ENCODE measurements around the gene KCNK17. TPM values are rescaled to one million over a fixed set of nuclear protein-coding genes. Genes with fewer than 3 reads are reported as not detected.

KCNK17 gene
- total RNA-seq, 2 donors from 2014 or later, result not detected

- ATAC-seq (no peak), DNase-seq (ENCODE audit: low spot score) (no peak)
- Mint-ChIP-seq H3K27ac (peak overlapping the region in 1 of 2 donors; percentile 59), H3K9me3 (no peaks in the 10 kb centered on the region), H3K27me3 (no peaks in the 10 kb centered on the region), H3K4me1 (ENCODE audit: low read depth in 2 of 2) (peaks cover 9 to 25% of the 10 kb centered on the region in 2 donors), H3K36me3 (no peaks in the 10 kb centered on the region), H3K4me3 (no peak overlapping the region)
Observed at GRCh38 chr6:39343396-39343870, 29.2 kb upstream of the KCNK17 start.

- Mint-ChIP-seq H3K4me1 (ENCODE audit: low read depth in 2 of 2) (peaks cover 15 to 28% of the 10 kb centered on the region in 2 donors), H3K27me3 (no peaks in the 10 kb centered on the region), H3K9me3 (no peaks in the 10 kb centered on the region), H3K4me3 (no peak overlapping the region), H3K36me3 (no peaks in the 10 kb centered on the region), H3K27ac (peak overlapping the region in 1 of 2 donors; percentile 59)
- DNase-seq (ENCODE audit: low spot score) (no peak), ATAC-seq (peak; percentile 39 to 49)
Observed at GRCh38 chr6:39342692-39343395, 28.6 kb upstream of the KCNK17 start.

GRCh38 chr6:39341937-39342336 lies 27.7 kb upstream of the KCNK17 start:
- Mint-ChIP-seq H3K27me3 (no peaks in the 10 kb centered on the region), H3K27ac (no peak overlapping the region), H3K36me3 (no peaks in the 10 kb centered on the region), H3K4me1 (ENCODE audit: low read depth in 2 of 2) (peaks cover 24 to 35% of the 10 kb centered on the region in 2 donors), H3K4me3 (no peak overlapping the region), H3K9me3 (no peaks in the 10 kb centered on the region)
- no peak for ATAC-seq
- no peak for DNase-seq (ENCODE audit: low spot score)

- Mint-ChIP-seq H3K4me1 (ENCODE audit: low read depth in 2 of 2) (peaks cover 30 to 41% of the 10 kb centered on the region in 2 donors), H3K9me3 (no peaks in the 10 kb centered on the region), H3K36me3 (no peaks in the 10 kb centered on the region), H3K27me3 (no peaks in the 10 kb centered on the region), H3K4me3 (no peak overlapping the region), H3K27ac (no peak overlapping the region)
- no peak for ATAC-seq
- DNase-seq (ENCODE audit: low spot score), result no peak
Observed at GRCh38 chr6:39341352-39341751, 27.1 kb upstream of the KCNK17 start.

GRCh38 chr6:39339868-39340550 lies 25.8 kb upstream of the KCNK17 start:
- DNase-seq (ENCODE audit: low spot score) (no peak), ATAC-seq (no peak)
- H3K36me3 Mint-ChIP-seq, result no peaks in the 10 kb centered on the region
- H3K27me3 Mint-ChIP-seq, result no peaks in the 10 kb centered on the region
- H3K27ac Mint-ChIP-seq, result no peak overlapping the region
- H3K4me3 Mint-ChIP-seq, result no peak overlapping the region
- H3K9me3 Mint-ChIP-seq, result no peaks in the 10 kb centered on the region
- peaks cover 42 to 52% of the 10 kb centered on the region in 2 donors for H3K4me1 Mint-ChIP-seq (ENCODE audit: low read depth in 2 of 2)

GRCh38 chr6:39339096-39339867 lies 25.1 kb upstream of the KCNK17 start:
- no peaks in the 10 kb centered on the region for H3K27me3 Mint-ChIP-seq
- no peaks in the 10 kb centered on the region for H3K36me3 Mint-ChIP-seq
- H3K4me1 Mint-ChIP-seq (ENCODE audit: low read depth in 2 of 2), result peaks cover 42 to 51% of the 10 kb centered on the region in 2 donors
- no peak for ATAC-seq
- H3K4me3 Mint-ChIP-seq, result no peak overlapping the region
- DNase-seq (ENCODE audit: low spot score), result no peak
- no peaks in the 10 kb centered on the region for H3K9me3 Mint-ChIP-seq
- no peak overlapping the region for H3K27ac Mint-ChIP-seq

- no peak overlapping the region for H3K4me3 Mint-ChIP-seq
- H3K27ac Mint-ChIP-seq, result no peak overlapping the region
- H3K27me3 Mint-ChIP-seq, result no peaks in the 10 kb centered on the region
Observed at GRCh38 chr6:39338397-39338796, 24.2 kb upstream of the KCNK17 start.

GRCh38 chr6:39335780-39336545 lies 21.7 kb upstream of the KCNK17 start:
- H3K9me3 Mint-ChIP-seq, result no peaks in the 10 kb centered on the region
- peaks cover 6 to 17% of the 10 kb centered on the region in 2 donors for H3K27me3 Mint-ChIP-seq
- peaks cover 41 to 48% of the 10 kb centered on the region in 2 donors for H3K4me1 Mint-ChIP-seq (ENCODE audit: low read depth in 2 of 2)
- H3K4me3 Mint-ChIP-seq, result peak overlapping the region; percentile 55
- H3K36me3 Mint-ChIP-seq, result no peaks in the 10 kb centered on the region
- ATAC-seq, result peak; percentile 91 to 94
- peak overlapping the region; percentile 18 to 83 for H3K27ac Mint-ChIP-seq
- DNase-seq (ENCODE audit: low spot score), result peak; percentile 79

More at GRCh38 chr6:39338397-39338796, 24.2 kb upstream of the KCNK17 start:
- Mint-ChIP-seq H3K9me3 (no peaks in the 10 kb centered on the region), H3K4me1 (ENCODE audit: low read depth in 2 of 2) (peaks cover 37 to 51% of the 10 kb centered on the region in 2 donors), H3K36me3 (no peaks in the 10 kb centered on the region)
- DNase-seq (ENCODE audit: low spot score), result no peak
- ATAC-seq, result no peak

- no peak for ATAC-seq
- H3K9me3 Mint-ChIP-seq, result no peaks in the 10 kb centered on the region
- H3K27me3 Mint-ChIP-seq, result peaks cover 8 to 23% of the 10 kb centered on the region in 2 donors
- no peak overlapping the region for H3K4me3 Mint-ChIP-seq
- peaks cover 41 to 44% of the 10 kb centered on the region in 2 donors for H3K4me1 Mint-ChIP-seq (ENCODE audit: low read depth in 2 of 2)
- no peaks in the 10 kb centered on the region for H3K36me3 Mint-ChIP-seq
- no peak overlapping the region for H3K27ac Mint-ChIP-seq
- no peak for DNase-seq (ENCODE audit: low spot score)
Observed at GRCh38 chr6:39333644-39334438, 19.6 kb upstream of the KCNK17 start.

GRCh38 chr6:39330476-39330875 lies 16.3 kb upstream of the KCNK17 start:
- Mint-ChIP-seq H3K27ac (no peak overlapping the region), H3K36me3 (no peaks in the 10 kb centered on the region), H3K9me3 (no peaks in the 10 kb centered on the region), H3K4me1 (ENCODE audit: low read depth in 2 of 2) (peaks cover 12 to 13% of the 10 kb centered on the region in 2 donors), H3K27me3 (peaks cover 8 to 30% of the 10 kb centered on the region in 2 donors), H3K4me3 (no peak overlapping the region)
- DNase-seq (ENCODE audit: low spot score) (no peak), ATAC-seq (no peak)

GRCh38 chr6:39330057-39330456 lies 15.8 kb upstream of the KCNK17 start:
- Mint-ChIP-seq H3K36me3 (no peaks in the 10 kb centered on the region), H3K4me1 (ENCODE audit: low read depth in 2 of 2) (peaks cover 9 to 10% of the 10 kb centered on the region in 2 donors), H3K9me3 (no peaks in the 10 kb centered on the region), H3K27me3 (peaks cover 8 to 30% of the 10 kb centered on the region in 2 donors), H3K4me3 (no peak overlapping the region), H3K27ac (no peak overlapping the region)
- no peak for DNase-seq (ENCODE audit: low spot score)
- no peak for ATAC-seq

- no peak overlapping the region for H3K27ac Mint-ChIP-seq
- DNase-seq (ENCODE audit: low spot score) (no peak), ATAC-seq (no peak)
- H3K4me1 Mint-ChIP-seq (ENCODE audit: low read depth in 2 of 2), result peaks cover 4 to 5% of the 10 kb centered on the region in 2 donors
- H3K4me3 Mint-ChIP-seq, result no peak overlapping the region
- no peaks in the 10 kb centered on the region for H3K9me3 Mint-ChIP-seq
- no peaks in the 10 kb centered on the region for H3K36me3 Mint-ChIP-seq
- H3K27me3 Mint-ChIP-seq, result peaks cover 8 to 28% of the 10 kb centered on the region in 2 donors
Observed at GRCh38 chr6:39328066-39328465, 13.8 kb upstream of the KCNK17 start.
